Measurements from ENCODE around the gene ADM2.
A peak's percentile ranks its signal among the peaks of the same experiment; 100 is the strongest.

The ADM2 gene

GRCh38 chr22:50482107-50483074 lies 1.0 kb downstream of the ADM2 start:
- DNase-seq (ENCODE audit: low read depth), result no peak
- TF ChIP-seq CTCF (conservative IDR thresholded peaks at IDR 0.05; ENCODE audit: low read depth, low read length), result no peak
- peak overlapping the region; percentile 65 for H3K4me3 ChIP-seq (ENCODE audit: low read depth, low read length)

GRCh38 chr22:50483106-50483505 lies 1.8 kb downstream of the ADM2 start:
- no peak overlapping the region for H3K4me3 ChIP-seq (ENCODE audit: low read depth, low read length)
- no peak for TF ChIP-seq CTCF (conservative IDR thresholded peaks at IDR 0.05; ENCODE audit: low read depth, low read length)
- no peak for DNase-seq (ENCODE audit: low read depth)

GRCh38 chr22:50483556-50483955 lies 2.2 kb downstream of the ADM2 start:
- no peak overlapping the region for H3K4me3 ChIP-seq (ENCODE audit: low read depth, low read length)
- no peak for TF ChIP-seq CTCF (conservative IDR thresholded peaks at IDR 0.05; ENCODE audit: low read depth, low read length)
- DNase-seq (ENCODE audit: low read depth), result no peak

- TF ChIP-seq CTCF (conservative IDR thresholded peaks at IDR 0.05; ENCODE audit: low read depth, low read length), result no peak
- no peak for DNase-seq (ENCODE audit: low read depth)
- no peak overlapping the region for H3K4me3 ChIP-seq (ENCODE audit: low read depth, low read length)
Observed at GRCh38 chr22:50483977-50484853, 2.9 kb downstream of the ADM2 start.

- no peak overlapping the region for H3K4me3 ChIP-seq (ENCODE audit: low read depth, low read length)
- no peak for TF ChIP-seq CTCF (conservative IDR thresholded peaks at IDR 0.05; ENCODE audit: low read depth, low read length)
- DNase-seq (ENCODE audit: low read depth), result no peak
Observed at GRCh38 chr22:50485221-50486131, 4.1 kb downstream of the ADM2 start.

GRCh38 chr22:50486561-50487289 lies 5.4 kb downstream of the ADM2 start, which contains the start of gene MIOX:
Gene MIOX (plus strand): TSS chr22:50486859. CDS start chr22:50486898, 39 bp downstream.
- H3K4me3 ChIP-seq (ENCODE audit: low read depth, low read length), result no peak within 1 kb of the TSS
- peak; percentile 15 for DNase-seq (ENCODE audit: low read depth)
- TF ChIP-seq CTCF (conservative IDR thresholded peaks at IDR 0.05; ENCODE audit: low read depth, low read length), result no peak
